MM.1S (cell line): Measurements from ENCODE around the gene GALM.
"Not testable (repeated sequence)": the region's sequence is repeated elsewhere in the genome, so short reads cannot be mapped to it uniquely, and the experiment has no call there.

ENCODE experiments used
- DNase-seq: peaks from one replicate; pipeline ENCODE4 v3.0.0-alpha.2; 2015
- H2AFZ ChIP-seq: fragments of 300-600 bp; sonication (generic); 2 replicates; pipeline ENCODE4 v1.6.0; 2016; ENCODE audit warnings: antibody characterized with exemption, low read length
- H3F3A ChIP-seq: fragments of 300-600 bp; sonication (generic); 2 replicates; pipeline ENCODE4 v1.6.1; 2016; ENCODE audit warnings: mild to moderate bottlenecking, antibody characterized with exemption, low read length, moderate library complexity, mixed read lengths; ENCODE audit not compliant: insufficient read depth
- H3K27ac ChIP-seq: fragments of 300-600 bp; sonication (generic); 2 replicates; pipeline ENCODE4 v1.5.1; 2016; ENCODE audit warnings: mild to moderate bottlenecking, low read length
- H3K27me3 ChIP-seq: fragments of 300-600 bp; sonication (generic); replicated peaks from 2 replicates; pipeline ENCODE4 v1.6.0; 2016; ENCODE audit warnings: low read length; ENCODE audit not compliant: insufficient read depth
- H3K36me3 ChIP-seq: fragments of 300-600 bp; sonication (generic); replicated peaks from 2 replicates; pipeline ENCODE4 v1.6.1; 2016; ENCODE audit warnings: mild to moderate bottlenecking, low read length, mixed read lengths; ENCODE audit not compliant: insufficient read depth
- H3K4me1 ChIP-seq: fragments of 300-600 bp; sonication (generic); 2 replicates; pipeline ENCODE4 v1.6.1; 2016; ENCODE audit warnings: low read length, mixed read lengths
- H3K4me2 ChIP-seq: fragments of 300-600 bp; sonication (generic); 2 replicates; pipeline ENCODE4 v1.6.0; 2016; ENCODE audit warnings: low read depth, low read length
- H3K4me3 ChIP-seq: fragments of 300-600 bp; sonication (generic); 2 replicates; pipeline ENCODE4 v1.5.1; 2016; ENCODE audit warnings: low read length, mixed read lengths
- H3K79me2 ChIP-seq: fragments of 300-600 bp; sonication (generic); 2 replicates; pipeline ENCODE4 v1.6.1; 2016; ENCODE audit warnings: mixed run types, low read length, mixed read lengths
- H3K9ac ChIP-seq: fragments of 300-600 bp; sonication (generic); 2 replicates; pipeline ENCODE4 v1.6.1; 2016; ENCODE audit warnings: low read length, mixed read lengths
- H3K9me2 ChIP-seq: fragments of 300-600 bp; sonication (generic); replicated peaks from 2 replicates; pipeline ENCODE4 v1.6.1; 2016; ENCODE audit warnings: mild to moderate bottlenecking, low read length, mixed read lengths; ENCODE audit not compliant: insufficient read depth
- H3K9me3 ChIP-seq: fragments of 300-600 bp; sonication (generic); replicated peaks from 2 replicates; pipeline ENCODE4 v1.6.1; 2016; ENCODE audit warnings: mild to moderate bottlenecking, low read length, mixed read lengths; ENCODE audit not compliant: insufficient read depth
- H4K20me1 ChIP-seq: fragments of 300-600 bp; sonication (generic); 2 replicates; pipeline ENCODE4 v1.6.1; 2016; ENCODE audit warnings: mild to moderate bottlenecking, low read length, moderate library complexity, mixed read lengths; ENCODE audit not compliant: insufficient read depth
- EZH2 ChIP-seq: fragments of 300-600 bp; sonication (generic); optimal IDR thresholded peaks from 2 replicates; pipeline ENCODE3; 2017; ENCODE audit warnings: low read depth, mild to moderate bottlenecking, antibody characterized with exemption, low read length, mixed read lengths
- EZH2phosphoT487 ChIP-seq: fragments of 300-600 bp; sonication (generic); IDR thresholded peaks from 2 replicates; pipeline ENCODE4 v1.6.1; 2018; ENCODE audit warnings: antibody characterized with exemption, low read length
- TF ChIP-seq, protein P1 (sequence below): fragments of 300-600 bp; sonication (generic); IDR thresholded peaks from 2 replicates; pipeline ENCODE4 v1.5.1; 2016; ENCODE audit warnings: antibody characterized with exemption, low read length, mixed read lengths

The GALM gene

DNA sequence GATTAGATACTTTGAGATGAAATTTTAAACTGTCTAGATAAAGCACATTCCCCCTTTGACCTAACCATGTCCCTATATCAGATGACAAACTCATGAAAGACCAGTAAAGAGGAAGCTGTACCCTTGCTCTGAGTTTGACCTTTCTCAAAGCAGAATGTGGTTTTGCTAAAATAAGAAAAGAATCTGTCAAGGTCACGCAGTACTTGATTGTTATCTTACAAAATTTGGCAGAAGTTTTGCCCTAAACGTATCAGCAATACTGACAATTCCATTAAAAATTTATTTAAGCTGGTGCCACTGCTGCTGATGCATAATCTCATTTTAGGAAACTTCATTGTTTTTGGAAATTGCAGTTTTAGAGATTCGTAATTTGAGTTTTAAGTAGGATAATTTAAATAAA, 31.2 kb upstream of the GALM start:
- Histone ChIP-seq H3K79me2 (no peaks in the 10 kb centered on the region), H3K9ac (no peak overlapping the region), H3K4me2 (peak overlapping the region; percentile 42), H3K9me2 (no peaks in the 10 kb centered on the region), H3F3A (no peaks in the 10 kb centered on the region; the same call in 1 of the 2 replicates), H3K27me3 (no peaks in the 10 kb centered on the region), H2AFZ (no peak overlapping the region), H3K9me3 (no peaks in the 10 kb centered on the region), H3K36me3 (no peaks in the 10 kb centered on the region), H4K20me1 (no peaks in the 10 kb centered on the region), H3K4me1 (peaks cover 20% of the 10 kb centered on the region), H3K4me3 (no peak overlapping the region), H3K27ac (no peak overlapping the region)
- DNase-seq: peak; percentile 85
- no peak for TF ChIP-seq EZH2phosphoT487
- TF ChIP-seq, protein P1, sequence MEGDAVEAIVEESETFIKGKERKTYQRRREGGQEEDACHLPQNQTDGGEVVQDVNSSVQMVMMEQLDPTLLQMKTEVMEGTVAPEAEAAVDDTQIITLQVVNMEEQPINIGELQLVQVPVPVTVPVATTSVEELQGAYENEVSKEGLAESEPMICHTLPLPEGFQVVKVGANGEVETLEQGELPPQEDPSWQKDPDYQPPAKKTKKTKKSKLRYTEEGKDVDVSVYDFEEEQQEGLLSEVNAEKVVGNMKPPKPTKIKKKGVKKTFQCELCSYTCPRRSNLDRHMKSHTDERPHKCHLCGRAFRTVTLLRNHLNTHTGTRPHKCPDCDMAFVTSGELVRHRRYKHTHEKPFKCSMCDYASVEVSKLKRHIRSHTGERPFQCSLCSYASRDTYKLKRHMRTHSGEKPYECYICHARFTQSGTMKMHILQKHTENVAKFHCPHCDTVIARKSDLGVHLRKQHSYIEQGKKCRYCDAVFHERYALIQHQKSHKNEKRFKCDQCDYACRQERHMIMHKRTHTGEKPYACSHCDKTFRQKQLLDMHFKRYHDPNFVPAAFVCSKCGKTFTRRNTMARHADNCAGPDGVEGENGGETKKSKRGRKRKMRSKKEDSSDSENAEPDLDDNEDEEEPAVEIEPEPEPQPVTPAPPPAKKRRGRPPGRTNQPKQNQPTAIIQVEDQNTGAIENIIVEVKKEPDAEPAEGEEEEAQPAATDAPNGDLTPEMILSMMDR: no peak

DNA sequence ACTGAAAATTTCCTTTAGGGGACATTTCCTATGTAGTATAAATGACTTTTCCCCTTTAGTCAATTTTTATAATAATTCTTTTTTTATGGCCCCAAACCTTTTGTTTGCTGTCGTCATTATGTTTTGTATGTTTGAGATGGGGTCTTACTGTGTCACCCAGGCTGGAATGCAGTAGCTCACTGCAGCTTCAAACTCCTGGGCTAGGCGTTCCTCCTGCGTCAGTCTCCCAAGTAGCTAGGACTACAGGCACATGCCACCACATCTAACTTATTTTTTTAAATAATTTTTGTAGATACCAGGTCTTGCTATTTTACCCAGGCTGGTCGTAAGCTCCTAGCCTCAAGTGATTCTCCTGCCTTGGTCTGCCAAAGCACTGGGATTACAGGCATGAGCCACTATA, 30.8 kb upstream of the GALM start:
- H3K4me1 ChIP-seq: peaks cover 20% of the 10 kb centered on the region
- no peak overlapping the region for H3K27ac ChIP-seq
- H2AFZ ChIP-seq: no peak overlapping the region
- no peaks in the 10 kb centered on the region for H3K9me2 ChIP-seq
- H3K9me3 ChIP-seq: no peaks in the 10 kb centered on the region
- peak overlapping the region; percentile 42 for H3K4me2 ChIP-seq
- no peaks in the 10 kb centered on the region; the same call in 1 of the 2 replicates for H3F3A ChIP-seq
- H3K27me3 ChIP-seq: no peaks in the 10 kb centered on the region
- no peak overlapping the region for H3K9ac ChIP-seq
- H3K4me3 ChIP-seq: no peak overlapping the region
- TF ChIP-seq EZH2phosphoT487: no peak
- TF ChIP-seq EZH2: no peak
- TF ChIP-seq, protein P1: no peak
- DNase-seq: no peak
- H3K79me2 ChIP-seq: no peaks in the 10 kb centered on the region
- no peaks in the 10 kb centered on the region for H4K20me1 ChIP-seq
- no peaks in the 10 kb centered on the region for H3K36me3 ChIP-seq

DNA sequence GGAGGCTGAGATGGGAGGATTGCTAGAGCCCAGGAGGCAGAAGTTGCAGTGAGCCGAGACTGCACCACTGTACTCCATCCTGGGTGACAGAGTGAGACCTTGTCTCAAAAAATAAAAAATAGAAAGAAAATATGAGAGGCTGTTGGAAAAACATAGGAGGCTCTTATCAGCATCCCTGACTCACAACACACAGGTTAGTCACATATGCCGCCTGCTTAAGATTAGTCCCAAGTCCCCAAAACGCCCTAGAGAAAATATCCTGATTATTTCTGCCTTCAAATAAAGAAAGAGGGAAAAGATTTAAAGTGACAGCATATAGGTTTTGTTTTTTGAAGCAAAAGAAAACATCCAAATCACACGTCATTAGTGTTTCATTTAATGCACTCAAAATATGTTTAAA, 29.8 kb upstream of the GALM start:
- TF ChIP-seq EZH2phosphoT487: no peak
- TF ChIP-seq EZH2: no peak
- TF ChIP-seq, protein P1: no peak
- Histone ChIP-seq H3K9ac (no peak overlapping the region), H3K27ac (no peak overlapping the region), H3K36me3 (no peaks in the 10 kb centered on the region), H3K9me3 (no peaks in the 10 kb centered on the region), H3K4me1 (peaks cover 20% of the 10 kb centered on the region), H3K9me2 (no peaks in the 10 kb centered on the region), H3K4me3 (no peak overlapping the region), H3F3A (no peaks in the 10 kb centered on the region; the same call in 1 of the 2 replicates), H2AFZ (no peak overlapping the region), H3K27me3 (no peaks in the 10 kb centered on the region), H3K79me2 (no peaks in the 10 kb centered on the region), H3K4me2 (no peak overlapping the region), H4K20me1 (no peaks in the 10 kb centered on the region)
- no peak for DNase-seq

DNA sequence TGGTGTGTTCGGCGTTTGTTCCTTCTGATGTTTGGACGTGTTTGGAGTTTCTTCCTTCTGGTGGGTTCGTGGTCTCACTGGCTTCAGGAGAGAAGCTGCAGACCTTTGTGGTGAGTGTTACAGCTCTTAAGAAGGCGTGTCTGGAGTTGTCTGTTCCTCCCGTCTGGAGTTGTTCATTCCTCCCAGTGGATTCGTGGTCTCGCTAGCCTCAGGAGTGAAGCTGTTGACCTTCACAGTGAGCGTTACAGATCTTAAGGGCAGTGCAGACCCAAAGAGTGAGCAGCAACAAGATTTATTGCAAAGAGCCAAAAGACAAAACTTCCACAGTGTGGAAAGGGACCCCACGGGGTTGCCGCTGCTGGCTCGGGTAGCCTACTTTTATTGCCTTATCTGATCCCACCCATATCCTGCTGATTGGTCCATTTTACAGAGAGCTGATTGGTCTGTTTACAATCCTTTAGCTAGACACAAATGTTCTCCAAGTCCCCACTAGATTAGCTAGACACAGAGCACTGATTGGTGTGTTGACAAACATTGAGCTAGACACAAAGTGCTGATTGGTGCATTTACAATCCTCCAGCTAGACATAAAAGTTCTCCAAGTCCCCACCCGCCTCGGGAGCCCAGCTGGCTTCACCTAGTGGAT, 23.4 kb upstream of the GALM start:
- not testable (repeated sequence) for H3K4me1 ChIP-seq, H2AFZ ChIP-seq, H4K20me1 ChIP-seq, H3K9ac ChIP-seq, H3K27ac ChIP-seq, H3K36me3 ChIP-seq, DNase-seq, H3K9me2 ChIP-seq, H3K4me2 ChIP-seq, H3K4me3 ChIP-seq, H3K27me3 ChIP-seq, H3F3A ChIP-seq, H3K9me3 ChIP-seq, H3K79me2 ChIP-seq
